HG03442 (cell line): ENCODE results near the gene CCDC85C.

Experiments
- ATAC-seq: cut with Tn5 transposase; IDR thresholded peaks from one replicate; pipeline ENCODE4 v1.9.1; 2021; ENCODE audit warnings: mild to moderate bottlenecking, moderate library complexity; ENCODE audit not compliant: unreplicated experiment

CCDC85C gene

DNA sequence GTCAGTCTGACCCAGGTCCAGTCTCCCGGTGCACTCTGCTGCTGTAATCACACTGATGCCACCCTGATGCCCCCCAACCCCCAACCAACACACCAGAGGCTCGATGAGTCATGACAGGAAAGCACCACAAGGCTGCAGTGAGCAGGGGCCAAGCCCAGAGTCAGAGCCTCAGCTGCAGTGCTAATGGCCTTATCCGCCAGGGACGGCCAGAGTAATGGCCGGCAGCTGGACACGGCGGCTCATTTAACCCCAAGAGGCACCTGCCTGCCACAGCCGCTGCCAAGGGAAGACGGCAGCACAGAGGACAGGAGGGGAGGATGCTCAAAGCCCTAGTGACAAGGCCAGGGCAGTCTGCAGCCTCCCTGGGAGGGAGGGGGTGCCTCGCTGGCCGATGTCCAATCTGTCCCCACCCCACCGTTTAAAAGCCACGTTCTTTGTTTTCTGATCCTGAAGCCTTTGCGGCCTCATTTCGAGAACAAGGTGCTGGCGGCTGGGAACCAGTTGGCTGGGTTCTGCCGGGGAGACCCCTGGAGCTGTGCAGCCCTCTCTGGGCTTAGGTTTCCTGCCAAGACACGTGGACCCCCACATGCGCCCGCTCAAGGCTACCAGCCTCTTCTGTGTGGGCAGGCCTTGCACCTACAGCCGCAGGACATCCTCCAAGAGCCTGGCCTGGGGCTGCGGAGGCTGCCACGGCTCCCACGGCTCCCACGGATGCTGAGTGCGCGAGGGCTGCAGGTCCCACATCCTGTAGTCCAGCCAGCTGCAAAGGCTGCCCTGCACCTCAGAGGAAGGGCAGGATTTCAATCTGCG lies 13.1 kb downstream of the CCDC85C start:
- ATAC-seq = no peak

DNA sequence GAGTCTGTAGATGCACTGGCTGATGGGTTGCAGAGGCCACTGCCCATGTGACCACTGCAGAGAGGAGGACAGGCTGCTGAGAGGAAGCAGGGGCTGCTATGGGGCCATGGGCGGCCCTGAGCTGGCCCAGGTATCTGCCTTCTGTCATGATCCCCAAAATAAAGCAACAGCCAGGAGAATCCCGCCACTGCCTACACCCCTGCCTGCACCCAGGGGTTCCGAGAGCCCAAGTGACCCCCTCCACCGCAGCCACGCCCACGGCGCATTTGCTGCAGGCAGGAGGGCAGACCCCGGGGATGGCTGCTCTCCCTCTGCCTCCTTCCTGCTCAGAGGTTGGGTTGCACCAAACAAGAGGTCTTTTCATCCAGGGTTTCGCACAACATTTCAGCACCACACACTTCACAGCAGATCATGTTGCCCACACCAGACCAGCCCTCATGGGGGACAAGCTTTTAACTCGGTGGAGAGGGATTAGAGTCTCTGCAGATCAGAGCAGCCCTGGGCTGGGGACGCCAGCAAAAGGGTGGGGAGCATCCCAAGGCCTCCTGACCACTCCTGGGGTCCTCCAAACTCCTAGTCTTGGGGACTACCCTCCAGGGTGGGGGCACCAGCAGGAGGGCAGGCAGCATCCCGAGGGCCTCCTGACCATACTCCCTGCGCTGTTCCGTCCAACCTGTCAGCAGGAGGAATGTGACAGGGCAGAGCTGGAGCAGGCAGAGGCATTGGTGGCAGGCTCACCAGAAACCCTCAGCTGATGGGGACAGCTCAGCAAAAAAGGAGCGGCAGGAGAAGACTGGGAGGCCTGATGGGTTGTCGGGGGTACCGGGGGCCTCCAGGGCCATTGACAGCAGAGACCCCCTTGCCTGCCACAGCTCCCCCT lies 14.1 kb downstream of the CCDC85C start:
- ATAC-seq = no peak

DNA sequence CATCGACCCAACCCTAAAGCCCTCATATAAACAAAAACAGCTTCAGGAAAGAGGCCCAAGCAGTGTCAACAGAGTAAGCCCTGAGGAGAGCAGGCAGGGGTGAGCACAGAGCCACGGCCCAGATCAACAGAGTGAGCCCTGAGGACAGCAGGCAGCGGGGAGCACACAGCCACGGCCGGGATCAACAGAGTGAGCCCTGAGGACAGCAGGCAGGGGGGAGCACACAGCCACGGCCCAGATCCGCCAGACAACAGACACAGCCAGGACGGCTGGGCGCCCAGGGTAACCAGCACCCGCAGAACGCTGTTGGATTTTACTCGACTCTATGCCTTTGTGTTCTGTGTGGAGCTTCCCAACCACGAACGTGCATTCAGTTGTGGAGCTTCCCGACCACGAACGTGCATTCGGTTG lies 15.0 kb downstream of the CCDC85C start:
- no peak for ATAC-seq

GRCh38 chr14:99587460-99588278 lies 16.3 kb downstream of the CCDC85C start:
- ATAC-seq = no peak

- ATAC-seq = no peak
These were observed 17.1 kb downstream of the CCDC85C start for GRCh38 chr14:99586761-99587459.

- no peak for ATAC-seq
These were observed 17.8 kb downstream of the CCDC85C start for GRCh38 chr14:99586054-99586760.

- no peak for ATAC-seq
These were observed 19.2 kb downstream of the CCDC85C start for GRCh38 chr14:99584823-99585222.

GRCh38 chr14:99581938-99582337 lies 22.1 kb downstream of the CCDC85C start:
- no peak for ATAC-seq

- ATAC-seq = no peak
These were observed 22.6 kb downstream of the CCDC85C start for GRCh38 chr14:99581374-99581773.

DNA sequence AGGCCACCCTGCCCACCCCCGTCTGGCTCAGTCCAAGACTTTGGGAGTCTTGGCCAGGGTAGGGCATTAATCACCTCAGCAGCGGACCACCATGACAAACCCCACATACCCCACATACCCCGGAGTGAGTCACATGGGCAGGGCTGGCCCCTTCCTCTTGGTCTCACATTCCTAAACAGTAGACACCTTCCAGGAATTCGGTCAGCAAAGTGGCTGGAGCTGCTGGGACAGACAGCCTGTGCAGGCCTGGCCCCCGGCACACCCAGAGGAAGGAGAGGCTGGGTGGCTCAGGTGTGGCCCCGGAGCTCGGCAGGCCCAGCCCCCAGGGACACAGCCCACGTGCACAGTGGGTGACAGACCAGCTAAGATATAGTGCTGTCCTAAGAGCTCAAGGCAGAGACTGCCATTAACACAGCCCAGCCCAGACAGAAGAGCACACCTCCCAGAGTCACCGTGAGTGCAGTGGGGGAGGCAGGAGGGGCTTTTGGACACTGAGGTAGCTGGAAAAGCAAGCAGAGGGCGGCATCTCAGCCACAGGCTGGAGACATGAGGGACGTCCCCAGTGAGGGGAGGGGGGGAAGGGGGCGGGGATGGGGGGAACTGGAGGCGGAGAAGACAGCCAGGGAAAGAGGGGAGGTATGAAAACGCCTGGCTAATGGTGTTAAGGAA lies 24.0 kb downstream of the CCDC85C start:
- ATAC-seq = no peak

GRCh38 chr14:99579120-99579836 lies 24.7 kb downstream of the CCDC85C start:
- ATAC-seq = no peak

DNA sequence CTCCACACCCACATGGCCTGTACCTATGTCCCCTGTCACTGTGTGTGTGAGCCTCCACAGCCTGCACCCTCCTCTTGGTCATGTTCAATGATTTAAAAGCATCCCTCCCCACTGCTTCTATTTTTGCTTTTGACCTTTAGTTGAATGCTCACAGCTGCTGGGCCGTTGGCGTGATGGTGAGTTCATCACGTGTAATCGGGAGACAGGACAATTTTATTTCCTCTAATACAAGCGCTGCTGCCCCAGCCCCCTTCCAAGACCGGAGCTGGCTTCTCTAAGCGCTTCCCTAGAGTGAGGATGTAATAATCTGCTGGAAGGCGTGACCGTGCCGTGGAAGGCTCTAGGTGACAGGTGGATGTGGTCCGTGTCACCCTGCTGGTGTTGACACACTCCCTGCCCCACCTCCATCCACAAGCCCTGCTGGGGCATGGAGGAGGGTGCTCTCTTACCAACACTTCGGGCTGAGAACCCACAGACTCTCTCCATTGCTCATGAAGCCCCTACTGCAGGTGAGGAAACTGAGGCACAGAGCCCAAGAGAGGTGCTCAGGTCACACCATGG lies 25.4 kb downstream of the CCDC85C start:
- no peak for ATAC-seq

GRCh38 chr14:99576761-99577705 lies 27.0 kb downstream of the CCDC85C start:
- no peak for ATAC-seq

- no peak for ATAC-seq
These were observed 27.7 kb downstream of the CCDC85C start for GRCh38 chr14:99576304-99576703.

DNA sequence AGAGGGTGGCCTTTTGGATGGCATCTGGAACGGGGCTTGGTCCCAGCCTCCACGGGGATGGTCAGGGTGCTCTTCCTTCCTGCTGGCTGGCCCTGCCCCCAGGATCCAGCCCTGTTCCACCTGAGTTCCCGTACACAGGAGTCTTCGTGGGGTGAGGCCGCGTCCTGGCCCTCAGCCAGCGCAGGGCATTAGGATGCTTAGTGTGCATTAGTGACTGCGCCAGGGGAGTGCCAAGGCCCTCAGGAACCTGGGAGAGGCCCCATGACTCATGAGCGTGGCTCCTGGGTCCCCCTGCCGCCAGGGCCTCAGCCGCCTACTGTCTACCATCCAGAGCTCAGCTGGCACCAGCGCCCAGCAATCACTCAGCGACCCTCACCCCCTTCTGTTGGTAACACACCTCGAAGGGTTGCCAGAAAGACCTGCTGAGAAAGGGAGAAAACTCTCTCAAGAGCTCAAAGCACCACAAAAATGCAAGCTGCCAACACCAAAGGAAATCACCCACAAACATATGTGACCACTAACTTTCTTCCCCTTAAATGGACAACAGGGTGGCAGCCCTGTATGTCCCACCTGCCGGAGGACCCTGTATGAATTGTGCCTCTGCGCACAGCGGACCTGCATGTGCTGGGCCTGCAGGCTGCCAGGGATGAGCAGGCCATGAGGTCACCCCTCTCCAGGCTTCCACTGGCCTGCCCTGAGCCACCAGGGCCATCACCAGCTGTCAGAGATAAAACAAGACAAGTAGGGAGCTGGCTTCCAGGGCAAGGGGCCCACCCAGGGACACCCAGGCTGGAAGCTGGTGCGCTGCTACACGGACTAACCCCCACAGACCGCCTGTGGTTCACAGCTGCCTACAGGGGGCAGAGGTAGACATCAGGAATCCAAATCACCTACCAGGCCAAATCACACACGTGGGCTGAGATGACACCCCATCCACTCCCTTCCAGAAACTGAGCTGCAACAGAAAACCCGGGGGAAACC lies 28.7 kb downstream of the CCDC85C start:
- ATAC-seq = no peak
